HepG2 (cell line): ENCODE measurements around the gene DNAJA2. TPM values are rescaled to one million over a fixed set of nuclear protein-coding genes. Genes with fewer than 3 reads are reported as not detected.

Experiments used
- ATAC-seq: fragments of 200-7000 bp; cut with Tn5 transposase; 3 replicates; pipeline ENCODE4 v1.9.1; 2020; ENCODE audit warnings: mild to moderate bottlenecking, moderate library complexity
- BruUV-seq: library from RNA; stranded (reverse); fragments of 400-500 nt; replicated peaks from 2 replicates; lab custom pipeline; 2021; lab: Mats Ljungman, UMichigan
- CTCF ChIA-PET: fragments of 300-600 bp; formaldehyde crosslinking; extraction: SDS; loops from one replicate; lab custom pipeline; 2021; ENCODE audit warnings: low total read pairs, inconsistent platforms, low intra/inter-chr PET ratio; lab: Yijun Ruan, JAX
- POLR2A ChIA-PET: fragments of 350-600 bp; sonication (Branson Sonifier 250); formaldehyde crosslinking; loops from one replicate; lab custom pipeline; 2020; ENCODE audit warnings: antibody characterized with exemption, inconsistent platforms; lab: Yijun Ruan, JAX
- DNase-seq: peaks from one replicate; pipeline ENCODE4 v3.0.0-alpha.2; 2015; ENCODE audit warnings: low spot score
- FAIRE-seq: peaks from 3 replicates; lab custom pipeline; 2011; peaks lifted over from hg19 to GRCh38; lab: Jason Lieb, UNC
- H2AFZ ChIP-seq: one replicate; pipeline ENCODE4 v1.6.1; 2011; ENCODE audit warnings: low read length, inconsistent platforms
- H3K27ac ChIP-seq: fragments of 300-600 bp; 3 replicates; pipeline ENCODE4 v1.8.0; 2011; ENCODE audit warnings: mixed run types, mild to moderate bottlenecking, mixed read lengths, low read length, inconsistent platforms; ENCODE audit not compliant: insufficient read depth; ENCODE audit errors: extremely low read length
- H3K27me3 ChIP-seq, 2 experiments: fragments of 200-600 bp in 1 of 2; 2 replicates in 1 of 2; 3 replicates in 1 of 2; pipeline versions ENCODE4 v1.6.0 to v1.8.0; 2011; ENCODE audit warnings: low read length in 2 of 2, mild to moderate bottlenecking in 2 of 2, moderate library complexity in 2 of 2, inconsistent platforms in 1 of 2; ENCODE audit not compliant: insufficient read depth in 2 of 2, control insufficient read depth in 1 of 2
- H3K36me3 ChIP-seq, 2 experiments: fragments of 200-600 bp in 1 of 2; replicated peaks in 1 of 2; 2 replicates in 1 of 2; 3 replicates in 1 of 2; pipeline versions ENCODE4 v1.5.1 to v1.8.0; 2011; ENCODE audit warnings: low read length in 2 of 2, inconsistent platforms in 1 of 2; ENCODE audit not compliant: insufficient read depth in 2 of 2, control insufficient read depth in 1 of 2
- H3K4me1 ChIP-seq: 2 replicates; pipeline ENCODE4 v1.5.1; 2012; ENCODE audit warnings: low read length, inconsistent platforms; ENCODE audit not compliant: insufficient read depth
- H3K4me2 ChIP-seq: 2 replicates; pipeline ENCODE4 v1.6.0; 2011; ENCODE audit warnings: low read depth, low read length, inconsistent platforms
- H3K4me3 ChIP-seq, 3 experiments: fragments of 200-600 bp in 1 of 3; sonication (generic), shearing (Covaris generic) in 1 of 3; replicated peaks in 1 of 3; 2 replicates each; pipeline ENCODE4 v1.5.1; 2011 to 2016; ENCODE audit warnings: low read length in 3 of 3, inconsistent platforms in 2 of 3, low read depth in 2 of 3, mild to moderate bottlenecking in 2 of 3, control low read depth in 1 of 3, mixed read lengths in 1 of 3; ENCODE audit not compliant: insufficient read depth in 1 of 3
- H3K79me2 ChIP-seq: one replicate; pipeline ENCODE4 v1.6.1; 2011; ENCODE audit warnings: low read length, inconsistent platforms; ENCODE audit not compliant: insufficient read depth
- H3K9ac ChIP-seq: 2 replicates; pipeline ENCODE4 v1.6.0; 2011; ENCODE audit warnings: mild to moderate bottlenecking, low read depth, low read length, inconsistent platforms; ENCODE audit not compliant: insufficient read depth
- H3K9me3 ChIP-seq: 2 replicates; pipeline ENCODE4 v1.5.1; 2012; ENCODE audit warnings: mild to moderate bottlenecking, low read length
- H4K20me1 ChIP-seq: 2 replicates; pipeline ENCODE4 v1.6.0; 2011; ENCODE audit warnings: inconsistent platforms, mild to moderate bottlenecking, low read length, moderate library complexity; ENCODE audit not compliant: insufficient read depth
- CHCHD3 ChIP-seq: sonication (generic); formaldehyde crosslinking; IDR thresholded peaks from 2 replicates; pipeline ENCODE4 v1.8.0; 2022; ENCODE audit warnings: mild to moderate bottlenecking, missing genetic modification reagents, moderate library complexity
- GATAD2A ChIP-seq: IDR thresholded peaks from 2 replicates; pipeline ENCODE4 v1.6.1; 2016
- KAT8 ChIP-seq: IDR thresholded peaks from 2 replicates; pipeline ENCODE4 v1.6.1; 2016; ENCODE audit warnings: missing genetic modification reagents, missing compliant biosample characterization
- NFIC ChIP-seq: IDR thresholded peaks from 2 replicates; pipeline ENCODE4 v1.6.1; 2012; ENCODE audit warnings: mild to moderate bottlenecking, low read length, inconsistent platforms
- PAF1 ChIP-seq: IDR thresholded peaks from 2 replicates; pipeline ENCODE4 v1.6.1; 2016; ENCODE audit warnings: missing genetic modification reagents, missing compliant biosample characterization
- POGZ ChIP-seq: sonication (generic); formaldehyde crosslinking; IDR thresholded peaks from 2 replicates; pipeline ENCODE4 v1.4.0; 2020; ENCODE audit warnings: mild to moderate bottlenecking, missing genetic modification reagents
- POLR2A ChIP-seq, 2 experiments: IDR thresholded peaks; 2 replicates each; pipeline ENCODE4 v1.6.1; 2011; ENCODE audit warnings: low read depth in 2 of 2, low read length in 2 of 2, mild to moderate bottlenecking in 1 of 2, moderate library complexity in 1 of 2; ENCODE audit not compliant: insufficient read depth in 1 of 2
- RELA ChIP-seq: sonication (generic); formaldehyde crosslinking; IDR thresholded peaks from 2 replicates; pipeline ENCODE4 v1.4.0; 2020; ENCODE audit warnings: missing genetic modification reagents
- TERF1 ChIP-seq: sonication (generic); formaldehyde crosslinking; IDR thresholded peaks from 2 replicates; pipeline ENCODE4 v1.8.0; 2022; ENCODE audit warnings: mild to moderate bottlenecking, missing genetic modification reagents, moderate library complexity
- ZBTB46 ChIP-seq: sonication (generic); formaldehyde crosslinking; IDR thresholded peaks from 2 replicates; pipeline ENCODE4 v1.4.0; 2020; ENCODE audit warnings: mild to moderate bottlenecking, missing genetic modification reagents, borderline replicate concordance
- ZNF207 ChIP-seq: fragments of 450-650 bp; IDR thresholded peaks from 2 replicates; pipeline ENCODE4 v1.6.1; 2016; ENCODE audit warnings: antibody characterized with exemption, borderline replicate concordance
- ZNF383 ChIP-seq: sonication (generic); formaldehyde crosslinking; IDR thresholded peaks from 2 replicates; pipeline ENCODE4 v1.4.0; 2020; ENCODE audit warnings: missing genetic modification reagents, mild to moderate bottlenecking, borderline replicate concordance
- ZZZ3 ChIP-seq: sonication (generic); formaldehyde crosslinking; IDR thresholded peaks from 2 replicates; pipeline ENCODE4 v1.4.0; 2020; ENCODE audit warnings: missing genetic modification reagents, mild to moderate bottlenecking, borderline replicate concordance
- WGBS: methylation state at CpG from one replicate; pipeline ENCODE4 v1.1.6; 2017; ENCODE audit warnings: low lambda C conversion rate; 5-methylcytosine and 5-hydroxymethylcytosine counted together
- in situ Hi-C: cut with HindIII; loops from 2 replicates; pipeline ENCODE4 v1.10.0; 2017; ENCODE audit warnings: low pct_unique_long_range_greater_than_20kb; ENCODE audit not compliant: extremely low pct_ligation_motif_present
- intact Hi-C: fragments of 100-400 bp; cut with micrococcal nuclease; formaldehyde crosslinking; loops from one replicate; pipeline ENCODE4 v1.10.0; 2022; ENCODE audit not compliant: unreplicated experiment
- polyA plus RNA-seq, 8 experiments: library from polyadenylated mRNA; depleted of rRNA in 3 of 8; stranded (reverse) in 7 of 8; unstranded in 1 of 8; fragments of >200 nt; fragmentation: Illumina TruSeq in 4 of 8; extraction: Trizol in 4 of 8; gene quantifications; 2 replicates each; pipeline versions ENCODE4 v1.2.1 to v1.2.3, GENCODE V29; 2011 to 2016; ENCODE audit warnings: low read depth in 4 of 8, missing spikeins in 1 of 8, mixed read lengths in 1 of 8; ENCODE audit not compliant: insufficient read depth in 1 of 8
- total RNA-seq, 5 experiments: library from RNA; depleted of rRNA; stranded (reverse); fragments of >200 nt; fragmentation: Illumina TruSeq; extraction: Trizol; gene quantifications; 2 replicates each; pipeline ENCODE4 v1.2.3, GENCODE V29; 2016; ENCODE audit warnings: low read depth in 1 of 5
- TF ChIP-seq, protein P1 (sequence below): IDR thresholded peaks from 2 replicates; pipeline ENCODE4 v1.6.1; 2016; ENCODE audit warnings: low read depth, control low read depth
- TF ChIP-seq, protein P2 (sequence below): sonication (generic); formaldehyde crosslinking; IDR thresholded peaks from 2 replicates; pipeline ENCODE4 v1.9.0; 2021; ENCODE audit warnings: missing genetic modification reagents, borderline replicate concordance

The DNAJA2 gene
- total and polyA plus RNA-seq, 2 of the 13 experiments (the other 11 are each of a cell fraction or from before 2014, with no cell fraction given), result 25.4 to 176 TPM

DNA sequence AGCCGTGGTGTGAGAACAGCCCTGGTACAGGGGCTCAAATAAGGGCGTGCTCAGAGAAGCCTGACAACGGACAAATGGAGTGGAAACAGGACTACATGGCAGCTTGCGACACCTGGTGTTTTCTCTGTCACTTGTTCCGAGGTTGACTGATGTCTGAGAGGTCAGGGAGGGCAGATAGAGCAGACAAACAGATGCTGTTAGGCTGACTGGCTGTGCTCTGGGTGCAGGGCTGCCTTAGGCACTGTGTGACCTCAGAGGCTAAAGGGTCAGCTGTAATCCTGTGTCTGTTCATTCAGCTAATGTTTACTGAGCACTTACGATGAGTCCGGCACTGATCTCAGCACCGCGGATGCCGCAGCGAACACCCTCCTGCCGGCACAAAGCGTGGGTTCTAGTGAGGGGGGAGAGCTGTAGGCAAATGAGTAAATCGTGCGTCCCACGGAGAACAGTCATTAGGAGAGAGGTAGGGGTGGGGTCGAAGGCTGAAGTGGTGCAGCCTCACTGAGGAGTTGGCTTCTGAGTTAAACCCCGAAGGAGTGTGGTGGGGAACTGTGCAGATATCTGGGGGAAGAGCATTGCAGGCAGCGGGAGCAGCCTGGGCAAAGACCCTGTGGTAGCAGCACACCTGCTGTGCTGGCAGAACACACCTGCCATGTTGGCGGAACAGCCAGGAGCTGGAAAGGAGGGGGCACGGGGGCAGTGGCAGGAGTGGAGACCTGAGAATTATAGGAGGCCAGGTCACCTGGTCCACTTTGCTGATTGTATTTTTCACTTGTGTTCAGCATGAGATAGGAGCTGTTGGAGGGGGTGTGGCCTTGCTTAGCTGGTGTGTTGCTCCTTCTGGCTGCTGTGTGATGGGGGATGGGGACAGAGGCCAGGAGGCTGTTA, 54.3 kb downstream of the DNAJA2 start (continued):
- TF ChIP-seq GATAD2A (CRISPR knock-in tag) (peak; percentile 92), POGZ (CRISPR knock-in tag) (peak; percentile 89)

DNA sequence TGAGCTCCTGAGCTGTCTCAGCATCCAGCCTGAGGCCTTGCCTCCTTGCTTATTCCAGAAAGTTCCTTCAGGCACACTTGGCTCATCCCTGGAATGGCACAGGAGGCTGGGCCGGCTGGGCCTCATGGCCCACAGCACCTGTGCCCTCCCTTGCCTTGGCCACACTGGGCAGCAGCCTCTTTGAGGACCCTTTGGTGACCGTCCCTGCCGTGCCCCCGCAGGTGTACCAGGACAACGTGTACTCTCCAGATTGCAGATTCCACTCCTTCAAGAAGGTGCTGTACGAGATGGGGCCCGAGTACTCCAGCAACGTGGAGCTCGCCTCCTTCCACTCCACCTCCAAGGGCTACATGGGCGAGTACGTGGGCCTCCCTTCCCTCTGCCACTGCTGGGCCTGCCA, 55.1 kb downstream of the DNAJA2 start:
- 86% methylated on average over 11 of the region's 11 CpGs for WGBS
- H3K4me3 ChIP-seq, result no peak overlapping the region
- H3K27ac ChIP-seq, result peak overlapping the region; percentile 43
- no peaks in the 10 kb centered on the region for H3K9me3 ChIP-seq
- intact Hi-C loops (loop anchor here (2.0 to 10.0 kb wide), 2 partner anchors 64 to 224 kb away; no protein-coding TSS in a partner anchor), in situ Hi-C loops (no loop called here)
- BruUV-seq, result no TSS peak
- ATAC-seq (peak; percentile 46), FAIRE-seq (no peak), DNase-seq (no peak)
- no peaks in the 10 kb centered on the region for H3K27me3 ChIP-seq
- no peak overlapping the region for H3K9ac ChIP-seq
- peaks cover 56% of the 10 kb centered on the region for H3K4me1 ChIP-seq
- H4K20me1 ChIP-seq, result peaks cover 34% of the 10 kb centered on the region
- no peaks in the 10 kb centered on the region for H3K79me2 ChIP-seq
- H2AFZ ChIP-seq, result no peak overlapping the region
- H3K4me2 ChIP-seq, result no peak overlapping the region; the same call in 1 of the 2 replicates
- peaks cover 70 to 95% of the 10 kb centered on the region in 2 experiments for H3K36me3 ChIP-seq
- ChIA-PET CTCF (interaction anchor here (1.2 to 1.6 kb wide), 3 partner anchors 61 to 64 kb away, joined by 3 to 4 read pairs (median 4); no protein-coding TSS in a partner anchor), POLR2A (interaction anchor here (1.0 to 2.4 kb wide), 9 partner anchors 10 to 86 kb away, joined by 3 to 17 read pairs (median 4); partner anchors contain the start of genes DNAJA2 and GPT2)
- TF ChIP-seq RELA (CRISPR knock-in tag), result no peak
- TF ChIP-seq KAT8 (CRISPR knock-in tag), result no peak
- TF ChIP-seq ZNF207, result no peak
- 0 out of 2 replicates have a peak, but pooled peaks have one; percentile 47 for TF ChIP-seq CHCHD3
- TF ChIP-seq, protein P1, sequence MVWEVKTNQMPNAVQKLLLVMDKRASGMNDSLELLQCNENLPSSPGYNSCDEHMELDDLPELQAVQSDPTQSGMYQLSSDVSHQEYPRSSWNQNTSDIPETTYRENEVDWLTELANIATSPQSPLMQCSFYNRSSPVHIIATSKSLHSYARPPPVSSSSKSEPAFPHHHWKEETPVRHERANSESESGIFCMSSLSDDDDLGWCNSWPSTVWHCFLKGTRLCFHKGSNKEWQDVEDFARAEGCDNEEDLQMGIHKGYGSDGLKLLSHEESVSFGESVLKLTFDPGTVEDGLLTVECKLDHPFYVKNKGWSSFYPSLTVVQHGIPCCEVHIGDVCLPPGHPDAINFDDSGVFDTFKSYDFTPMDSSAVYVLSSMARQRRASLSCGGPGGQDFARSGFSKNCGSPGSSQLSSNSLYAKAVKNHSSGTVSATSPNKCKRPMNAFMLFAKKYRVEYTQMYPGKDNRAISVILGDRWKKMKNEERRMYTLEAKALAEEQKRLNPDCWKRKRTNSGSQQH (CRISPR knock-in tag), result no peak
- no peak; a peak in 1 of 4 replicates for TF ChIP-seq POLR2A (IDR thresholded peaks at IDR 0.05; ENCODE audit: insufficient read depth in 1 of 2, low read depth in 2 of 2, low read length in 2 of 2)
- TF ChIP-seq TERF1 (CRISPR knock-in tag), result no peak
- TF ChIP-seq ZBTB46 (CRISPR knock-in tag), result no peak
- no peak for TF ChIP-seq NFIC
- TF ChIP-seq ZNF383, result no peak
- TF ChIP-seq PAF1 (CRISPR knock-in tag), result 0 out of 2 replicates have a peak, but pooled peaks have one; percentile 5
- TF ChIP-seq, protein P2, sequence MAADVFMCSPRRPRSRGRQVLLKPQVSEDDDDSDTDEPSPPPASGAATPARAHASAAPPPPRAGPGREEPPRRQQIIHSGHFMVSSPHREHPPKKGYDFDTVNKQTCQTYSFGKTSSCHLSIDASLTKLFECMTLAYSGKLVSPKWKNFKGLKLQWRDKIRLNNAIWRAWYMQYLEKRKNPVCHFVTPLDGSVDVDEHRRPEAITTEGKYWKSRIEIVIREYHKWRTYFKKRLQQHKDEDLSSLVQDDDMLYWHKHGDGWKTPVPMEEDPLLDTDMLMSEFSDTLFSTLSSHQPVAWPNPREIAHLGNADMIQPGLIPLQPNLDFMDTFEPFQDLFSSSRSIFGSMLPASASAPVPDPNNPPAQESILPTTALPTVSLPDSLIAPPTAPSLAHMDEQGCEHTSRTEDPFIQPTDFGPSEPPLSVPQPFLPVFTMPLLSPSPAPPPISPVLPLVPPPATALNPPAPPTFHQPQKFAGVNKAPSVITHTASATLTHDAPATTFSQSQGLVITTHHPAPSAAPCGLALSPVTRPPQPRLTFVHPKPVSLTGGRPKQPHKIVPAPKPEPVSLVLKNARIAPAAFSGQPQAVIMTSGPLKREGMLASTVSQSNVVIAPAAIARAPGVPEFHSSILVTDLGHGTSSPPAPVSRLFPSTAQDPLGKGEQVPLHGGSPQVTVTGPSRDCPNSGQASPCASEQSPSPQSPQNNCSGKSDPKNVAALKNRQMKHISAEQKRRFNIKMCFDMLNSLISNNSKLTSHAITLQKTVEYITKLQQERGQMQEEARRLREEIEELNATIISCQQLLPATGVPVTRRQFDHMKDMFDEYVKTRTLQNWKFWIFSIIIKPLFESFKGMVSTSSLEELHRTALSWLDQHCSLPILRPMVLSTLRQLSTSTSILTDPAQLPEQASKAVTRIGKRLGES (CRISPR knock-in tag), result no peak
- TF ChIP-seq ZZZ3, result no peak
